Stimulated activated CD4-positive, alpha-beta T cell treated with anti-CD3 and anti-CD28 coated beads, Interleukin-1b, Interleukin-23, amount 100 ng/mL, for 4 hours (primary cell): Measurements from ENCODE around the gene MPP3.
"Not testable (repeated sequence)": the region's sequence is repeated elsewhere in the genome, so short reads cannot be mapped to it uniquely, and the experiment has no call there.

Experiments
- DNase-seq, 2 donors: peaks; one replicate each; pipeline ENCODE4 v3.0.0-alpha.2; 2020; ENCODE audit warnings: low read depth in 2 of 2

The MPP3 gene

GRCh38 chr17:43832976-43833829 lies at the start of gene MPP3:
TSS of gene MPP3 (minus strand) at chr17:43833146. CDS start at chr17:43831906, 1,240 bp downstream.
- peak; percentile 34 to 53 for DNase-seq

GRCh38 chr17:43881758-43882505 lies 49.0 kb upstream of the MPP3 start:
- DNase-seq: no peak

- DNase-seq: no peak
These were observed 48.2 kb upstream of the MPP3 start for GRCh38 chr17:43881181-43881580.

- DNase-seq: peak; percentile 15 to 32
These were observed 47.6 kb upstream of the MPP3 start for GRCh38 chr17:43880420-43880991.

GRCh38 chr17:43879723-43880419 lies 46.9 kb upstream of the MPP3 start:
- no peak for DNase-seq

- DNase-seq: peak; percentile 59 to 66
These were observed 45.6 kb upstream of the MPP3 start for GRCh38 chr17:43878260-43879175.

- no peak for DNase-seq
These were observed 44.7 kb upstream of the MPP3 start for GRCh38 chr17:43877451-43878155.

GRCh38 chr17:43877031-43877430 lies 44.1 kb upstream of the MPP3 start:
- no peak for DNase-seq

GRCh38 chr17:43875476-43876147 lies 42.7 kb upstream of the MPP3 start:
- no peak for DNase-seq

- DNase-seq: no peak
These were observed 41.3 kb upstream of the MPP3 start for GRCh38 chr17:43874293-43874692.

GRCh38 chr17:43873815-43874214 lies 40.9 kb upstream of the MPP3 start:
- no peak for DNase-seq

GRCh38 chr17:43873091-43873490 lies 40.1 kb upstream of the MPP3 start:
- no peak for DNase-seq

GRCh38 chr17:43871946-43872690 lies 39.2 kb upstream of the MPP3 start:
- DNase-seq: no peak

- DNase-seq: not testable (repeated sequence)
These were observed 36.1 kb upstream of the MPP3 start for GRCh38 chr17:43869031-43869430.

GRCh38 chr17:43868226-43868994 lies 35.5 kb upstream of the MPP3 start:
- DNase-seq: no peak

- no peak for DNase-seq
These were observed 31.4 kb upstream of the MPP3 start for GRCh38 chr17:43864161-43864984.

GRCh38 chr17:43861960-43862359 lies 29.0 kb upstream of the MPP3 start:
- no peak for DNase-seq
